GM21423 (cell line): ENCODE results near the gene MED12L.
A peak's percentile ranks its signal among the peaks of the same experiment; 100 is the strongest.

ENCODE experiments used
- ATAC-seq: cut with Tn5 transposase; IDR thresholded peaks from one replicate; pipeline ENCODE4 v1.9.1; 2021; ENCODE audit warnings: mild to moderate bottlenecking, moderate library complexity; ENCODE audit not compliant: unreplicated experiment

The MED12L gene

GRCh38 chr3:151171145-151171757, 85.8 kb downstream of the MED12L start:
- ATAC-seq, result peak; percentile 68

GRCh38 chr3:151174351-151174750, 88.9 kb downstream of the MED12L start:
- no peak for ATAC-seq

DNA sequence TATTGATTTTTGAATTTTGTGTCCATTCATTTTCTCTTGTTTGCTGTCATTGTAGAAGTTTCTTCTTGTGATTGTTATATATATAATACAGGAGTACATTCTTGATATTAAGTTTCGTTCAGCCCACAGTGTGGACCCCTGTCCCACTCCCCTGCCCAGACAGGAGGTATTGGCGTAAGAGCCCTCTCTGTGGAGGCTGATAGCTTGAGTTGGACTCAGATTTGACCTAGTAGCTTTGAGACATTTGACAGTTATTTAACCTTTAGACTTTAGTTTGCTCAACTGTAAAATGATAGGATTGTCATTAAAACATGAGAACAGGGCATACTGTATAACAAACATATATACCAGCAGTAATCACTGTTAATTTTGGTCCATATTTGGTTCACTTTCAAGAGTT, 90.5 kb downstream of the MED12L start:
- no peak for ATAC-seq

DNA sequence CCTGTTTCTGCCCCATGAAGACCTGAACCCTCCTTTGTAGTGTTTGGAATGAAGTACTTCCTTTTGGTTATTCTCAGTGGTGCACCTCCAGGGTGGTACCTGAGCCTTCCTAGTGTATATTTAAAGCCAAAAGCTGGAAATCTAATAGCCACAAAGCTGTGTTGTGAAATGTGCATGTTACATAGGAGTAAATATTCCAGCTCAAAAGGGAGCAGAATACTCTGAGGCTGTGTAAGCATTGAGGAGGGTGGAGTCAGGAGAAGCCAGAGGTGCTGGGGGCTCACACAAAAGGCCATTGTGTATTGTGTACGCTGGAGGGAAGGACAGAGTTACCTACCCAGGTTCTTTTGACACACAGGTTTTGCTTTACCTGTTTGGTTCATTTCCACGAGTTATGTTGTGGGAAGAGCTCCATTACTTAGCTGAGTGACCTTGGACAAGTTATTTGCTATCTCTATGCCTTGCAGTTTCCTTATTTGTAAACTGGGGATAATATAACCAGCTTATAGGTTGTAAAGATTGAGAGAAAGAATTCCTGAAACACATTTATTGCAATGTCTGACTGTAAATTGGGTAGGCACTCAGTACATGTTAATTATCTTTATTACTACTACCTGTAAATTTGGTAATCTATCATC, 92.9 kb downstream of the MED12L start:
- no peak for ATAC-seq

GRCh38 chr3:151182349-151183079, 97.0 kb downstream of the MED12L start:
- ATAC-seq, result no peak

GRCh38 chr3:151183265-151183671, 97.8 kb downstream of the MED12L start:
- no peak for ATAC-seq

DNA sequence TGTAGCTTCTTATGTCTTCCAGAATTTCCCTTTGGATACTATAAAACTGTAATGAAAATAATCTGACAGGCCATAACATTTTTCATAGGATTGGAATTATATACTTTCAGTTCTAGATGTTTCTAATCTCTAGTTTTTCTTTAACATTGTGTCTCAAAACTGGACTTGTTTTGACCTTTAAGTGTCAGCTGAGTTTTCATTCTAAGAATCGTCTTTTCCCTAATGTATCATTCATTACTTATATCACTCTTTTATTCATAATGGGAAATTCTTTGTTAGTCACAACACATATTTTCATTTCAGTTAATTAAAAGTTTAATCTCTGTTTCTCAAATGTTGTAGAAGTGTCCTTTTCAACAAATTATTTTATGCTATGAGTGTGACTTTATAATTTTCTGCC, 105.6 kb downstream of the MED12L start:
- no peak for ATAC-seq

DNA sequence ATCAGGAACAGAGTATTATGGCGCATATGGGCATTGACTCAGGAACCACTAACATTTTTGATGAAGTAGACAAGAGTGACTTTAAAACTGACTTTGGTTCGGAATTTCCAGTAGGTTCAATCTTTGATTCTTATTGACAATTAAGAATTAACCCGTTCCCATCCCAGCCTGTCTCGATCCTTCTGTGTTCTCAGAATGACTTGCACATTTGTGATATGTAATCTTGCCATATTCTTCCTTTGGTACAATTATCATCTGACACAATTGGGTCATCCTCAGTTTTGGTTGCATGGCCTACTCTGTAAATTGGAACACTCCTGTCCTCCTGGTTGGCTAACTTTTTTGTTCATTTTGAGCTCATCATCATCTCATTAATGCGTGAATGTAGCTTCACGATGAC, 107.1 kb downstream of the MED12L start:
- ATAC-seq, result no peak

GRCh38 chr3:151195826-151196225, 110.4 kb downstream of the MED12L start:
- no peak for ATAC-seq

- no peak for ATAC-seq
Measured at GRCh38 chr3:151196434-151196833, 111.0 kb downstream of the MED12L start.

DNA sequence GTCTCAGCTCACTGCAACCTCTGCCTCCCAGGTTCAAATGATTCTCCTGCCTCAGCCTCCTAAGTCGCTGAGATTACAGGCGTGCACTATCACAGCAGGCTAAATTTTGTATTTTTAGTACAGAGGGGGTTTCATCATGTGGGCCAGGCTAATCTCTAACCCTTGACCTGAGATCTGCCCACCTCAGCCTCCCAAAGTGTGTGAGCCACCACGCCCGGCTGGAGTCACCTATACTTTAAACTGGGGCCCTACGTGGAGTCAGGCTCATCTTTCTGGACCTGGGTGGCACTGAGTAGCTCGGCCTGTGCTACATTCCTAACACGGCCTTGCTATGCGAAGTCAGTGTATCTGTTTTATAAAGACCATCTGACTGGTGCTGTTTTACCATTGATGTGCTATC, 111.8 kb downstream of the MED12L start:
- ATAC-seq, result no peak

DNA sequence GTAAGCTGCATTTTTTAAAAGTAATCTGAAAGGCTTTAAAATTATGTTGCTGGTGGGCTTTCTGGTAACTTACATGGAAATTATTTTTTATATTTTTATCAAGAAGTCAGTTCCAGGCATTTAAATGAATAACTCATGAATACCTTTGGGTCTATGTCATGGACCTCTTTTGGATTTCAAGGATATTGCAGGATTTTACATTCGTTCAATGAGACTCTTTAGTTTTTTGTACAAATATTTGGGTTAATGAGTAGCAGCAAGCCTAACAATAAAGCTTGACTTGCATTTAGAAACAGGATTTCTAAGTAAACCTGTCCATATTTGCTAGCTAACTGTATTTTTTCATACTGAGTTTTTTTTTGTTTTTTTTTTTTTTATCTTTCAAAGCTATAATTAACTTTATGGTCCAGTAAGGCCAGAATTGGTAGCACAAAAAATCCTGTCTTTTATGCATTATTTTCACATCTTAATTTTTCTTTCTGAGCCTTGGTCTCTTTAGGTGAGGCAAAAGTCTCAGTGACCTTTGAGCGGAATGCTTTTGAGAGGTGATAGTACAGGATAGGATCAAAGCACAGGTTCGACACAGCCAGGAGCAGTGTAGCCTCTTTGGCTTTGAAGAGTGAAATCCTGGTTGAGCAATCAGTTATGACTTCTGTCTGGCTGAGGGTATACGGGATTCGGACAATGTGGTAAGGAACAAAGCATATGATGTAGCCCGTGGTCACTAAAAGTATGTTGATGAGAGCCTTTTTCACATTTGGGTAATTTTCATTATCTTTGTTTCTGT, 112.7 kb downstream of the MED12L start:
- no peak for ATAC-seq

DNA sequence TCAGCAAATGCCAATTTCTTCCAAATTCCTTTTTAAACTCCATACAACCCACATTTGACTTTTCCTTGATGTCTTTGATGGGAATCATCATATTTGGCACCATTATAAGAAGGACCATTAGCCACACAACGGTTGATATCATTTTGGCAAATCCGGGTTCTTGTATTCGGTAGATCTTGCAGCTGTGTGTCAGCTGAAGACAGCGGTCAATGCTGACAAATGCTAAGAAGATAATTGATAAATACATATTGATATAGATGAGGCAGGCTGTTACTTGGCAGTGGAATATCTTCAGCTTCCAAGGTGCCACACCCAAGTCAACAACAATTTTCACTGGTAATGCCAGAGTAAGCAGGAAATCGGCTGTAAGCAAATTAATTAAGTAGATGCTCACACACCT, 113.4 kb downstream of the MED12L start:
- ATAC-seq, result no peak

DNA sequence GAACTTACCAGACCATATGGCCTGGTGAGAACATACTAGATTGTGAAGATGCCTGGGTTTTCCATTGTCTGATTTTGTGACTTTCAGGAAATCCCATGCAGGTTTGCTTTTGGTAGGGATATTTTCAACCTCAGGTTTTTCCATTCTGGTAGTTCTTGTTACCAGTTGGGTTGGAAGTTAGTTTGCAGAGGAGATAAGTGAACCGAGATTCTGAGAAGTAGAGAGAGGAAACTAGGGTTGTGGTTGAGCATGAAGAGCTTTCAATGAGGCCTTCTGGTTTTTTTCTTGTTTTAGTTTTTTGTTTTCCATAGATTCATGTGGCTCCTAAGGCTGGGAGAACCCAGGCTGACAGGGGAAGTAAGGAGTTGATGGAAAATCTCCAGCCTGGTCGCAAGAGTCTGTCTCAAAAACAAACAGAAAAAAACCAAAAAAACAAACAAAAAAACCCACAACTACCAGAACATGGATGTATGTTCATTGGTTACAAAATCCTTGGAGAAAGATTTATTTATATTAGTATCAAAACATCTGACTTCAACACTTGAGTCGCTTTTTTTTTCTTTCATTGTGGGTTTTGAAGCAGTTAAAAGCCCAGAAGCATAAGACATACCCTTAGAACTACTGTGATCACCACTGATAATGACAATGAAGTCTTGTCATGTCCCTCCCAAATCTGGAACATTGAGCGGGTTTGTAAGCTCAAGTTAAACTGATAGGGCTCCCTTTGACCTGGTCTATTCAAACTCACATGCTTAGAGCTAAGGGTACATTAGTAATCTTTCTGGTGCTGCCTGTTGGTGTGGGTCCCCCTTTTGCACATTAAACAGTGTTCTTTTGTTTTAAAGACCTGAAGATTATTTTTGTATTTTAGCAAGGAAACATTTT, 114.3 kb downstream of the MED12L start:
- ATAC-seq, result no peak

GRCh38 chr3:151200586-151200985, 115.1 kb downstream of the MED12L start:
- no peak for ATAC-seq

GRCh38 chr3:151201051-151201730, 115.7 kb downstream of the MED12L start:
- ATAC-seq, result no peak

- peak; percentile 88 for ATAC-seq
Measured at GRCh38 chr3:151203051-151203420, 117.6 kb downstream of the MED12L start, which contains the start of gene GPR171. TSS of gene GPR171 (minus strand) at chr3:151203216. CDS start at chr3:151199386, 3,830 bp downstream.

DNA sequence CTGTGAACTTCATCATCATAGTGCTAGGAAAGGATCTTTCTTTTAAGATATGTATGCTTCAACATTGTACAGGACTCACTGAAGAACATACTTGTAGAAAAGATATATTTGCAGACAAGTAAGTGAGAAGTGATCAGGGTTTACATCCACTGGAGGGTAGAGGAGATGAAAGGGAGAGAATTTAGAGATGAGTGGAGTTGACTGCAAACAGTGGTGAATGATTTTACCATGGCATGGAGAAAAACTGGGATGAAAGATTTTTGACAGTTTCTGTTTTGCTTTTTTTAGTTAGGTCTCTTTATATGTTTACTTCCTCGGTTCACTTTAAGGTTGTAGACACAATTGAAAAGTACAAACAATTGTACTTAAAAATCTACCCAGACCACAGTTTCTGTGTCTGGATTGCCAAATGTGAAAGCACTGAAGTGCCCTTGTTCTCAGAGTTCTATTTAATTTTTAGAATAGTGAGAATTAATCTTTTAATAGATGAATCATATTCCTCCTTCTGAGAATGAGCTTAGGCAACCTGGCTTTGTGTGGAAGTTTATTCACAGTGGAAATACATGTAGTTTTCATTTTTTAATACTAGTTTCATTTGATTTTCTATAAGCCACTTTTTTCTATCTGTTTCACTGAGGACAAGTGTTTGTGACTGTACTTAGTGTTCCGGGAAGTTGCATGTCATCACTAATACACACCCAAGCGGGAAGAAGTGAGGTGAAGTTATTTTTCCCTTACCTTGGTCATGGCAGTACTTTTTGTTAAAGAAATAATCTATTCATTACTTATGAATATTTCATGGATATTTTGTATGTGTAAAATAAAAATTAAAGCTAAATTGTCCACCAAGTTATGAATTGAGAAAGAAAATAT, 119.3 kb downstream of the MED12L start:
- no peak for ATAC-seq

GRCh38 chr3:151205482-151205881, 120.0 kb downstream of the MED12L start:
- no peak for ATAC-seq
